Measurements from ENCODE around the gene GLCE.
A peak's percentile ranks its signal among the peaks of the same experiment; 100 is the strongest.

The GLCE gene

GRCh38 chr15:69160141-69160993 is at the start of gene GLCE:
Gene GLCE, plus strand, starts transcription at chr15:69160635. Its CDS starts 95,172 bp downstream, at chr15:69255807.
- peak within 1 kb of the TSS; percentile 76 for H3K9ac ChIP-seq (ENCODE audit: low read depth, low read length)
- H3K27me3 ChIP-seq (ENCODE audit: control insufficient read depth, insufficient read depth, low read length): peaks cover 17% of the 10 kb centered on the region
- H3K4me1 ChIP-seq (ENCODE audit: control insufficient read depth, insufficient read depth, low read length): peaks cover 7% of the 10 kb centered on the region
- peak within 1 kb of the TSS; percentile 92 for H3K4me3 ChIP-seq (ENCODE audit: low read depth, low read length)
- no peaks in the 10 kb centered on the region for H3K9me3 ChIP-seq (ENCODE audit: control insufficient read depth, insufficient read depth, low read length)
- no peaks in the 10 kb centered on the region for H3K36me3 ChIP-seq (ENCODE audit: control insufficient read depth, insufficient read depth, low read length)

- Histone ChIP-seq H3K4me1 (ENCODE audit: control insufficient read depth, insufficient read depth, low read length) (peaks cover 31% of the 10 kb centered on the region), H3K9ac (ENCODE audit: low read depth, low read length) (no peak overlapping the region), H3K4me3 (ENCODE audit: low read depth, low read length) (no peak overlapping the region), H3K27me3 (ENCODE audit: control insufficient read depth, insufficient read depth, low read length) (peaks cover 50% of the 10 kb centered on the region), H3K9me3 (ENCODE audit: control insufficient read depth, insufficient read depth, low read length) (no peaks in the 10 kb centered on the region), H3K36me3 (ENCODE audit: control insufficient read depth, insufficient read depth, low read length) (no peaks in the 10 kb centered on the region)
These were observed 46.0 kb upstream of the GLCE start for GRCh38 chr15:69114331-69114928.

- H3K27me3 ChIP-seq (ENCODE audit: control insufficient read depth, insufficient read depth, low read length): peaks cover 54% of the 10 kb centered on the region
- H3K9me3 ChIP-seq (ENCODE audit: control insufficient read depth, insufficient read depth, low read length): no peaks in the 10 kb centered on the region
- H3K9ac ChIP-seq (ENCODE audit: low read depth, low read length): no peak overlapping the region
- H3K4me1 ChIP-seq (ENCODE audit: control insufficient read depth, insufficient read depth, low read length): peaks cover 36% of the 10 kb centered on the region
- H3K4me3 ChIP-seq (ENCODE audit: low read depth, low read length): no peak overlapping the region
- H3K36me3 ChIP-seq (ENCODE audit: control insufficient read depth, insufficient read depth, low read length): no peaks in the 10 kb centered on the region
These were observed 45.4 kb upstream of the GLCE start for GRCh38 chr15:69115031-69115430.

GRCh38 chr15:69116391-69116790 is 44.0 kb upstream of the GLCE start:
- Histone ChIP-seq H3K36me3 (ENCODE audit: control insufficient read depth, insufficient read depth, low read length) (no peaks in the 10 kb centered on the region), H3K9ac (ENCODE audit: low read depth, low read length) (no peak overlapping the region), H3K4me3 (ENCODE audit: low read depth, low read length) (no peak overlapping the region), H3K4me1 (ENCODE audit: control insufficient read depth, insufficient read depth, low read length) (peaks cover 42% of the 10 kb centered on the region), H3K27me3 (ENCODE audit: control insufficient read depth, insufficient read depth, low read length) (peaks cover 63% of the 10 kb centered on the region), H3K9me3 (ENCODE audit: control insufficient read depth, insufficient read depth, low read length) (no peaks in the 10 kb centered on the region)

- Histone ChIP-seq H3K4me1 (ENCODE audit: control insufficient read depth, insufficient read depth, low read length) (peaks cover 42% of the 10 kb centered on the region), H3K4me3 (ENCODE audit: low read depth, low read length) (peak overlapping the region; percentile 27), H3K36me3 (ENCODE audit: control insufficient read depth, insufficient read depth, low read length) (no peaks in the 10 kb centered on the region), H3K27me3 (ENCODE audit: control insufficient read depth, insufficient read depth, low read length) (peaks cover 73% of the 10 kb centered on the region), H3K9ac (ENCODE audit: low read depth, low read length) (no peak overlapping the region), H3K9me3 (ENCODE audit: control insufficient read depth, insufficient read depth, low read length) (no peaks in the 10 kb centered on the region)
These were observed 43.0 kb upstream of the GLCE start for GRCh38 chr15:69117431-69117871.

- H3K4me1 ChIP-seq (ENCODE audit: control insufficient read depth, insufficient read depth, low read length): peaks cover 42% of the 10 kb centered on the region
- H3K27me3 ChIP-seq (ENCODE audit: control insufficient read depth, insufficient read depth, low read length): peaks cover 75% of the 10 kb centered on the region
- H3K4me3 ChIP-seq (ENCODE audit: low read depth, low read length): no peak overlapping the region
- H3K9ac ChIP-seq (ENCODE audit: low read depth, low read length): no peak overlapping the region
- no peaks in the 10 kb centered on the region for H3K36me3 ChIP-seq (ENCODE audit: control insufficient read depth, insufficient read depth, low read length)
- no peaks in the 10 kb centered on the region for H3K9me3 ChIP-seq (ENCODE audit: control insufficient read depth, insufficient read depth, low read length)
These were observed 42.3 kb upstream of the GLCE start for GRCh38 chr15:69118089-69118488.

GRCh38 chr15:69119001-69119400 is 41.4 kb upstream of the GLCE start:
- Histone ChIP-seq H3K27me3 (ENCODE audit: control insufficient read depth, insufficient read depth, low read length) (peaks cover 69% of the 10 kb centered on the region), H3K4me1 (ENCODE audit: control insufficient read depth, insufficient read depth, low read length) (peaks cover 42% of the 10 kb centered on the region), H3K9ac (ENCODE audit: low read depth, low read length) (no peak overlapping the region), H3K4me3 (ENCODE audit: low read depth, low read length) (no peak overlapping the region), H3K36me3 (ENCODE audit: control insufficient read depth, insufficient read depth, low read length) (no peaks in the 10 kb centered on the region), H3K9me3 (ENCODE audit: control insufficient read depth, insufficient read depth, low read length) (no peaks in the 10 kb centered on the region)

- no peaks in the 10 kb centered on the region for H3K9me3 ChIP-seq (ENCODE audit: control insufficient read depth, insufficient read depth, low read length)
- no peak overlapping the region for H3K9ac ChIP-seq (ENCODE audit: low read depth, low read length)
- H3K4me3 ChIP-seq (ENCODE audit: low read depth, low read length): no peak overlapping the region
- no peaks in the 10 kb centered on the region for H3K36me3 ChIP-seq (ENCODE audit: control insufficient read depth, insufficient read depth, low read length)
- peaks cover 42% of the 10 kb centered on the region for H3K4me1 ChIP-seq (ENCODE audit: control insufficient read depth, insufficient read depth, low read length)
- peaks cover 60% of the 10 kb centered on the region for H3K27me3 ChIP-seq (ENCODE audit: control insufficient read depth, insufficient read depth, low read length)
These were observed 40.6 kb upstream of the GLCE start for GRCh38 chr15:69119683-69120395.

GRCh38 chr15:69120732-69121131 is 39.7 kb upstream of the GLCE start:
- no peak overlapping the region for H3K4me3 ChIP-seq (ENCODE audit: low read depth, low read length)
- peaks cover 51% of the 10 kb centered on the region for H3K27me3 ChIP-seq (ENCODE audit: control insufficient read depth, insufficient read depth, low read length)
- no peaks in the 10 kb centered on the region for H3K36me3 ChIP-seq (ENCODE audit: control insufficient read depth, insufficient read depth, low read length)
- H3K9ac ChIP-seq (ENCODE audit: low read depth, low read length): no peak overlapping the region
- no peaks in the 10 kb centered on the region for H3K9me3 ChIP-seq (ENCODE audit: control insufficient read depth, insufficient read depth, low read length)
- peaks cover 42% of the 10 kb centered on the region for H3K4me1 ChIP-seq (ENCODE audit: control insufficient read depth, insufficient read depth, low read length)

GRCh38 chr15:69121198-69121828 is 39.1 kb upstream of the GLCE start:
- Histone ChIP-seq H3K9me3 (ENCODE audit: control insufficient read depth, insufficient read depth, low read length) (no peaks in the 10 kb centered on the region), H3K4me1 (ENCODE audit: control insufficient read depth, insufficient read depth, low read length) (peaks cover 39% of the 10 kb centered on the region), H3K36me3 (ENCODE audit: control insufficient read depth, insufficient read depth, low read length) (no peaks in the 10 kb centered on the region), H3K4me3 (ENCODE audit: low read depth, low read length) (no peak overlapping the region), H3K27me3 (ENCODE audit: control insufficient read depth, insufficient read depth, low read length) (peaks cover 46% of the 10 kb centered on the region), H3K9ac (ENCODE audit: low read depth, low read length) (peak overlapping the region; percentile 30)

GRCh38 chr15:69125236-69125635 is 35.2 kb upstream of the GLCE start:
- H3K9me3 ChIP-seq (ENCODE audit: control insufficient read depth, insufficient read depth, low read length): no peaks in the 10 kb centered on the region

More at GRCh38 chr15:69125236-69125635, 35.2 kb upstream of the GLCE start:
- Histone ChIP-seq H3K9ac (ENCODE audit: low read depth, low read length) (no peak overlapping the region), H3K27me3 (ENCODE audit: control insufficient read depth, insufficient read depth, low read length) (peaks cover 21% of the 10 kb centered on the region), H3K4me3 (ENCODE audit: low read depth, low read length) (no peak overlapping the region), H3K36me3 (ENCODE audit: control insufficient read depth, insufficient read depth, low read length) (no peaks in the 10 kb centered on the region), H3K4me1 (ENCODE audit: control insufficient read depth, insufficient read depth, low read length) (peaks cover 6% of the 10 kb centered on the region)

Measured in iPS-15b (cell line).